Liver (tissue), 9 donors: Measurements from ENCODE around the gene AQP6. TPM values are rescaled to one million over a fixed set of nuclear protein-coding genes. Genes with fewer than 3 reads are reported as not detected.

Experiments used
- DNase-seq: peaks from one replicate; pipeline ENCODE4 v3.0.0-alpha.2; 2017; ENCODE audit warnings: low spot score
- H3K27ac ChIP-seq, 2 donors: one replicate each; pipeline ENCODE4 v1.7.0; 2013; ENCODE audit warnings: inconsistent platforms in 2 of 2, low read length in 2 of 2, control low read depth in 1 of 2, low read depth in 1 of 2, mild to moderate bottlenecking in 1 of 2
- H3K27me3 ChIP-seq, 4 donors: one replicate each; pipeline versions ENCODE4 v1.6.1 to v1.7.0; 2013; ENCODE audit warnings: low read length in 3 of 4, inconsistent platforms in 1 of 4, mild to moderate bottlenecking in 1 of 4, moderate library complexity in 1 of 4; ENCODE audit not compliant: control insufficient read depth in 4 of 4, insufficient read depth in 4 of 4
- H3K36me3 ChIP-seq, 4 donors: one replicate each; pipeline versions ENCODE4 v1.6.1 to v1.7.0; 2013; ENCODE audit warnings: low read length in 3 of 4, mild to moderate bottlenecking in 3 of 4, low read depth in 1 of 4, moderate library complexity in 1 of 4; ENCODE audit not compliant: control insufficient read depth in 4 of 4, insufficient read depth in 3 of 4
- H3K4me1 ChIP-seq, 4 donors: one replicate each; pipeline versions ENCODE4 v1.6.1 to v1.7.0; 2013; ENCODE audit warnings: low read length in 3 of 4, mild to moderate bottlenecking in 3 of 4, moderate library complexity in 1 of 4; ENCODE audit not compliant: control insufficient read depth in 4 of 4, insufficient read depth in 4 of 4
- H3K4me3 ChIP-seq, 3 donors: one replicate each; pipeline versions ENCODE4 v1.6.1 to v1.7.0; 2013; ENCODE audit warnings: low read length in 3 of 3, control low read depth in 1 of 3, low read depth in 1 of 3, mild to moderate bottlenecking in 1 of 3
- H3K9ac ChIP-seq, 2 donors: one replicate each; pipeline ENCODE4 v1.7.0; 2013; ENCODE audit warnings: low read length in 2 of 2, mild to moderate bottlenecking in 2 of 2, moderate library complexity in 2 of 2, control low read depth in 1 of 2, low read depth in 1 of 2
- H3K9me3 ChIP-seq, 4 donors: one replicate each; pipeline versions ENCODE4 v1.6.1 to v1.7.0; 2013; ENCODE audit warnings: low read length in 3 of 4; ENCODE audit not compliant: control insufficient read depth in 4 of 4
- ATF3 ChIP-seq: IDR thresholded peaks from 2 replicates; pipeline ENCODE4 v1.6.1; 2016; ENCODE audit warnings: antibody characterized with exemption
- EGR1 ChIP-seq, 2 donors: IDR thresholded peaks; 2 replicates each; pipeline ENCODE4 v1.6.1; 2016 to 2018; ENCODE audit warnings: antibody characterized with exemption in 2 of 2, low read depth in 2 of 2
- FOXA1 ChIP-seq: IDR thresholded peaks from 2 replicates; pipeline ENCODE4 v1.6.1; 2016; ENCODE audit warnings: antibody characterized with exemption
- FOXA2 ChIP-seq: IDR thresholded peaks from 2 replicates; pipeline ENCODE4 v1.6.1; 2016; ENCODE audit warnings: antibody characterized with exemption
- GABPA ChIP-seq, 2 donors: IDR thresholded peaks in 1 of 2; conservative IDR thresholded peaks in 1 of 2; 2 replicates each; pipeline ENCODE4 v1.6.1; 2016; ENCODE audit warnings: antibody characterized with exemption in 2 of 2, mild to moderate bottlenecking in 1 of 2, moderate library complexity in 1 of 2
- HNF4A ChIP-seq, 2 donors: conservative IDR thresholded peaks; 2 replicates each; pipeline ENCODE4 v1.6.1; 2016; ENCODE audit warnings: antibody characterized with exemption in 2 of 2, mild to moderate bottlenecking in 2 of 2
- HNF4G ChIP-seq: IDR thresholded peaks from 2 replicates; pipeline ENCODE4 v1.6.1; 2016; ENCODE audit warnings: antibody characterized with exemption
- JUND ChIP-seq, 2 donors: IDR thresholded peaks; 2 replicates each; pipeline ENCODE4 v1.6.1; 2016; ENCODE audit warnings: antibody characterized with exemption in 2 of 2
- MAX ChIP-seq: IDR thresholded peaks from 2 replicates; pipeline ENCODE4 v1.6.1; 2016; ENCODE audit warnings: antibody characterized with exemption
- NR2F2 ChIP-seq: IDR thresholded peaks from 2 replicates; pipeline ENCODE4 v1.6.1; 2016; ENCODE audit warnings: antibody characterized with exemption
- RAD21 ChIP-seq, 2 donors: IDR thresholded peaks; 2 replicates each; pipeline ENCODE4 v1.6.1; 2016; ENCODE audit warnings: antibody characterized with exemption in 2 of 2, mild to moderate bottlenecking in 2 of 2
- SP1 ChIP-seq: IDR thresholded peaks from 2 replicates; pipeline ENCODE4 v1.6.1; 2018; ENCODE audit warnings: antibody characterized with exemption, mild to moderate bottlenecking
- TAF1 ChIP-seq: conservative IDR thresholded peaks from 2 replicates; pipeline ENCODE4 v1.6.1; 2016; ENCODE audit warnings: antibody characterized with exemption, mild to moderate bottlenecking
- YY1 ChIP-seq: IDR thresholded peaks from 2 replicates; pipeline ENCODE4 v1.6.1; 2016; ENCODE audit warnings: antibody characterized with exemption, mild to moderate bottlenecking
- ZBTB33 ChIP-seq: IDR thresholded peaks from 2 replicates; pipeline ENCODE4 v1.6.1; 2016; ENCODE audit warnings: antibody characterized with exemption
- WGBS: extraction: QIAGEN DNeasy Blood & Tissue Kit; methylation state at CpG from one replicate; pipeline ENCODE4 v1.1.7; 2013; 5-methylcytosine and 5-hydroxymethylcytosine counted together
- polyA plus RNA-seq, 2 donors: library from polyadenylated mRNA; stranded (reverse) in 1 of 2; unstranded in 1 of 2; fragments of 200-250 nt in 1 of 2; fragments of >200 nt in 1 of 2; fragmentation: Nextera tagmentation in 1 of 2; extraction: Ambion mirVana in 1 of 2; gene quantifications; one replicate each; pipeline versions ENCODE4 v1.2.1 to v1.2.3, GENCODE V29; 2013 to 2015
- total RNA-seq, 2 donors: library from RNA; depleted of rRNA; stranded (reverse); fragments of >200 nt; gene quantifications; one replicate each; pipeline ENCODE4 v1.2.3, GENCODE V29; 2014
- donor health status: healthy.
- donor health status: healthy.
- donor health status: healthy.
- donor health status: healthy.
- donor health status: healthy.

Gene AQP6
- total and polyA plus RNA-seq, 4 donors, result 0.05 to 0.11 TPM; not detected in 2

- Histone ChIP-seq H3K27me3 (no peaks in the 10 kb centered on the region), H3K9me3 (no peaks in the 10 kb centered on the region), H3K27ac (no peak overlapping the region), H3K36me3 (peaks cover 0 to 4% (median 1%) of the 10 kb centered on the region in 4 donors), H3K9ac (no peak overlapping the region), H3K4me3 (no peak overlapping the region), H3K4me1 (no peaks in the 10 kb centered on the region)
- 93% methylated on average over 1 of the region's 1 CpG for WGBS
- TF ChIP-seq ZBTB33 (no peak), HNF4A (conservative IDR thresholded peaks at IDR 0.05) (no peak), MAX (no peak), SP1 (no peak), TAF1 (no peak), EGR1 (IDR thresholded peaks at IDR 0.05; ENCODE audit: low read depth in 2 of 2) (no peak), JUND (IDR thresholded peaks at IDR 0.05) (no peak), NR2F2 (no peak), YY1 (no peak), ATF3 (no peak), GABPA (IDR thresholded peaks at IDR 0.05 in 1 of 2, conservative IDR thresholded peaks at IDR 0.05 in 1 of 2) (no peak)
- no peak for DNase-seq
These were observed 34.2 kb downstream of the AQP6 start for GRCh38 chr12:50006754-50007442.

DNA sequence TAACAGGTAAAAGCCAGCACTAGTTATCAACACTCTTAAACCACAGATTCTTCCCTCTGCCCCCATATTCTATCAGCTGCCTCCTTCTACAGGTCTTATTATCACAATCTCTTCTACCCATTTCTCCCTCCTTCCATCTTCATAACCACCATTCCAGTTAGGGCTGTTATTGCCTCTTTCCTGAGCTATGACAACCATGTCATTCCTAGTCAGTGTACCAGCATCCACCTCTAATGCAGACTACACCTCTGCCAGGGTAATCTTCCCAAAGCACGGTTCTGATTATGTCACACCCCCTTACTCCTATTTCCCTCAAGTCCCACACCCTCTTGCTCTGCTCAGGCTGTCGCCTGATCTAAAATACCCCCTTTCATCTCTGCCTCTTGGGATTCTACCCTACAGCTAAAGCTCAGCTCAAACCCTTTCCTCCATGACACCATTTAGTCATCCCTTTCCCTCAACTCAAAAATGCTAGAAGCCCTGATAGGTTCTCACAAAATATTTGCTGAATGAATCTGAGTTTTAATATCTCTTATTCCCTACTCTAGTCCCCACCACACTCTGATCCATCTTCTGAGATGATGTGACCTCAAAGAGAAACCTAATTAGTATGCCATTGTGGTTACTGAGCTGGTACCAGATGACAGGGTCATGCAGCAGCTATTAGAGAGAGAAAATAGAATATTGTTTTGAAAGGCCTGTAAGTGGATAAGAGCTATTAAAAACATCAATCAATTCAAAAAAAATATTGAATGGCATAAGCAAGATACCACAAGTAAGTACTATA, 40.8 kb downstream of the AQP6 start:
- Histone ChIP-seq H3K9ac (no peak overlapping the region), H3K27ac (no peak overlapping the region), H3K36me3 (no peaks in the 10 kb centered on the region), H3K4me1 (peaks cover 0 to 6% (median 3%) of the 10 kb centered on the region in 4 donors), H3K4me3 (no peak overlapping the region), H3K27me3 (no peaks in the 10 kb centered on the region), H3K9me3 (no peaks in the 10 kb centered on the region)
- no peak for TF ChIP-seq HNF4G
- no peak for TF ChIP-seq FOXA1
- TF ChIP-seq FOXA2, result no peak
- TF ChIP-seq RAD21 (IDR thresholded peaks at IDR 0.05), result no peak
- no peak for DNase-seq
- 93% methylated on average over 2 of the region's 2 CpGs for WGBS

GRCh38 chr12:50014342-50014741, 41.6 kb downstream of the AQP6 start:
- WGBS, result 95% methylated on average over 3 of the region's 3 CpGs
- DNase-seq, result no peak
- H3K9me3 ChIP-seq, result no peaks in the 10 kb centered on the region
- H3K27ac ChIP-seq, result no peak overlapping the region
- TF ChIP-seq ZBTB33, result no peak
- H3K27me3 ChIP-seq, result no peaks in the 10 kb centered on the region
- no peak overlapping the region for H3K4me3 ChIP-seq
- peaks cover 0 to 6% (median 3%) of the 10 kb centered on the region in 4 donors for H3K4me1 ChIP-seq
- H3K9ac ChIP-seq, result no peak overlapping the region
- H3K36me3 ChIP-seq, result no peaks in the 10 kb centered on the region
